ENCODE data around the gene TECR. TPM values are rescaled to one million over a fixed set of nuclear protein-coding genes. Genes with fewer than 3 reads are reported as not detected.

Gene TECR
- total RNA-seq, 1 experiment from 2014 or later: 164 TPM

- no peak overlapping the region for H4K8ac ChIP-seq (replicated peaks; ENCODE audit: insufficient read length, low read depth, low read length)
- no peak for TF ChIP-seq CTCF (conservative IDR thresholded peaks at IDR 0.05)
- no peak overlapping the region for H3K4ac ChIP-seq (ENCODE audit: low read depth, low read length)
- no peak overlapping the region for H4K5ac ChIP-seq (ENCODE audit: insufficient read length, low read depth, low read length)
- H4K91ac ChIP-seq (ENCODE audit: insufficient read length, low read depth, low read length): no peak overlapping the region
- no peak overlapping the region for H3K14ac ChIP-seq (ENCODE audit: insufficient read depth, low read length)
- H2BK120ac ChIP-seq (ENCODE audit: low read depth, low read length, poor library complexity, severe bottlenecking): no peak overlapping the region
- no peak overlapping the region for H2BK12ac ChIP-seq (ENCODE audit: insufficient read length, low read depth, low read length)
- H3K23me2 ChIP-seq (ENCODE audit: insufficient read length, low read depth, low read length, poor library complexity, severe bottlenecking): peaks cover 3% of the 10 kb centered on the region
- no peaks in the 10 kb centered on the region for H3K9me3 Mint-ChIP-seq
- no peak overlapping the region for H3K27ac ChIP-seq (ENCODE audit: insufficient read length, low read depth, low read length)
- no peak overlapping the region for H3K18ac ChIP-seq (ENCODE audit: insufficient read length, low read depth, low read length)
- H4K20me1 ChIP-seq (ENCODE audit: control insufficient read depth, insufficient read depth, insufficient read length): no peaks in the 10 kb centered on the region
- no peak for DNase-seq
- no peaks in the 10 kb centered on the region for H3K27me3 Mint-ChIP-seq (ENCODE audit: low read depth)
- peak overlapping the region in 2 of 3 experiments; percentile 80 to 85; a peak in 4 of 7 replicates for H3K27ac Mint-ChIP-seq
- no peak overlapping the region for H2AK5ac ChIP-seq (ENCODE audit: insufficient read length, low read length)
- H3K9ac ChIP-seq (ENCODE audit: extremely low read depth, insufficient read length, low read length): no peak overlapping the region
- no peaks in the 10 kb centered on the region; the same call in 1 of the 2 replicates for H3K79me2 ChIP-seq (ENCODE audit: insufficient read depth, low read length)
- H3T11ph ChIP-seq (ENCODE audit: low read length): no peak overlapping the region
- no peak overlapping the region for H3K4me2 ChIP-seq (ENCODE audit: insufficient read depth, insufficient read length, low read length)
- no peak overlapping the region for H3K4me3 Mint-ChIP-seq
- no peak overlapping the region for H3K23ac ChIP-seq (ENCODE audit: insufficient read length, low read depth, low read length)
- peaks cover 2% of the 10 kb centered on the region for H3K79me1 ChIP-seq (ENCODE audit: insufficient read depth, low read depth, low read length, poor library complexity, severe bottlenecking)
- no peak overlapping the region for H2BK15ac ChIP-seq (ENCODE audit: low read depth, low read length)
- H3K4me1 ChIP-seq (ENCODE audit: insufficient read depth, low read length): no peaks in the 10 kb centered on the region; the same call in 1 of the 2 replicates
- H3K9me3 ChIP-seq (ENCODE audit: control insufficient read depth, low read depth, low read length): no peaks in the 10 kb centered on the region
- H3K36me3 Mint-ChIP-seq (ENCODE audit: insufficient read depth in 1 of 3, low read depth in 3 of 3): peaks cover under 1 to 4% (median 2%) of the 10 kb centered on the region in 3 experiments; a peak in 6 of 7 replicates
- no peak overlapping the region for H2AFZ ChIP-seq (ENCODE audit: low read length)
- H2BK5ac ChIP-seq (ENCODE audit: insufficient read length, low read length): no peak overlapping the region
- peaks cover 23 to 34% of the 10 kb centered on the region in 2 experiments for H3K4me1 Mint-ChIP-seq
- no peak overlapping the region for H2BK20ac ChIP-seq (ENCODE audit: low read depth, low read length, poor library complexity, severe bottlenecking)
- WGBS (ENCODE audit: extremely low coverage, insufficient read length, low lambda C conversion rate): no CpG with 5 or more reads among the region's 9 CpGs
- H3K27me3 ChIP-seq (ENCODE audit: insufficient read depth, low read length): no peaks in the 10 kb centered on the region
- H3K56ac ChIP-seq (ENCODE audit: insufficient read length, low read depth, low read length): no peak overlapping the region
Observed at GRCh38 chr19:14553939-14554243, 24.5 kb downstream of the TECR start.

Data from H9 (cell line).